HG02970 (cell line): ENCODE results near the gene FOXP1.

ENCODE experiments used
- ATAC-seq: cut with Tn5 transposase; IDR thresholded peaks from one replicate; pipeline ENCODE4 v1.9.1; 2021; ENCODE audit warnings: mild to moderate bottlenecking, moderate library complexity, moderate number of reproducible peaks; ENCODE audit not compliant: unreplicated experiment, low FRiP score

FOXP1 gene

GRCh38 chr3:71409352-71409751, 174.2 kb downstream of the FOXP1 start:
- ATAC-seq, result no peak

- ATAC-seq, result no peak
Observed at GRCh38 chr3:71408903-71409302, 174.6 kb downstream of the FOXP1 start.

- ATAC-seq, result no peak
Observed at GRCh38 chr3:71407823-71408222, 175.7 kb downstream of the FOXP1 start.

- ATAC-seq, result no peak
Observed at GRCh38 chr3:71406972-71407810, 176.3 kb downstream of the FOXP1 start.

- ATAC-seq, result no peak
Observed at GRCh38 chr3:71402911-71403310, 180.6 kb downstream of the FOXP1 start.

- no peak for ATAC-seq
Observed at GRCh38 chr3:71402280-71402679, 181.2 kb downstream of the FOXP1 start.

- ATAC-seq, result no peak
Observed at GRCh38 chr3:71401695-71402231, 181.8 kb downstream of the FOXP1 start.

- ATAC-seq, result no peak
Observed at GRCh38 chr3:71400986-71401451, 182.5 kb downstream of the FOXP1 start.

GRCh38 chr3:71399478-71399877, 184.1 kb downstream of the FOXP1 start:
- no peak for ATAC-seq

- no peak for ATAC-seq
Observed at GRCh38 chr3:71398157-71398836, 185.2 kb downstream of the FOXP1 start.

- no peak for ATAC-seq
Observed at GRCh38 chr3:71397726-71398125, 185.8 kb downstream of the FOXP1 start.

- no peak for ATAC-seq
Observed at GRCh38 chr3:71397046-71397445, 186.5 kb downstream of the FOXP1 start.

GRCh38 chr3:71395927-71396695, 187.4 kb downstream of the FOXP1 start:
- ATAC-seq, result no peak

GRCh38 chr3:71395470-71395869, 188.1 kb downstream of the FOXP1 start:
- ATAC-seq, result no peak

GRCh38 chr3:71393745-71394144, 189.8 kb downstream of the FOXP1 start:
- ATAC-seq, result no peak

GRCh38 chr3:71393093-71393492, 190.4 kb downstream of the FOXP1 start:
- peak; percentile 50 for ATAC-seq

GRCh38 chr3:71392251-71392650, 191.3 kb downstream of the FOXP1 start:
- peak; percentile 83 for ATAC-seq

- no peak for ATAC-seq
Observed at GRCh38 chr3:71391361-71391760, 192.2 kb downstream of the FOXP1 start.

- no peak for ATAC-seq
Observed at GRCh38 chr3:71389911-71390573, 193.5 kb downstream of the FOXP1 start.

GRCh38 chr3:71389191-71389590, 194.3 kb downstream of the FOXP1 start:
- no peak for ATAC-seq
